HG03571 (cell line): ENCODE results near the gene RPUSD3.
"Not testable (repeated sequence)": the region's sequence is repeated elsewhere in the genome, so short reads cannot be mapped to it uniquely, and the experiment has no call there.

Experiments
- ATAC-seq: cut with Tn5 transposase; IDR thresholded peaks from one replicate; pipeline ENCODE4 v1.9.1; 2021; ENCODE audit not compliant: unreplicated experiment

Gene RPUSD3

DNA sequence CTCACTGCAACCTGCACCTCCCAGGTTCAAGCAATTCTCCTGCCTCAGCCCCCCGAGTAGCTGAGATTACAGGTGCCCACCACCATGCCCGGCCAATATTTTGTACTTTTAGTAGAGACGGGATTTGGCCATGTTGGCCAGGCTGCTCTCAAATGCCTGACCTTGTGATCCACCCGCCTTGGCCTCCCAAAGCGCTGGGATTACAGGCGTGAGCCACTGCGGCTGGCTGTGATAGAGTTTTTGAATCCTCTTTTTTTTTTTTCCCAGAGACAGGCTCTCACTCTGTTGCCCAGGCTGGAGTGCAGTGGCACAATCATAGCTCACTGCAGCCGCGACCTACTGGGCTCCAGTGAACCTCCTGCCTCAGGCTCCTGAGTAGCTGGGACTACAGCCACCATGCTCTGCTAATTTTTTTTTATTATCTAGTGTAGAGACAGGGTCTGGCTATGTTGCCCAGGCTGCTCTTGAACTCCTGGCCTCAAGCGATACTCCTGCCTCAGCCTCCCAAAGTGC, 21.4 kb upstream of the RPUSD3 start:
- not testable (repeated sequence) for ATAC-seq

- ATAC-seq = no peak
Measured at GRCh38 chr3:9864200-9864927, 20.6 kb upstream of the RPUSD3 start.

- ATAC-seq = no peak
Measured at GRCh38 chr3:9863058-9863772, 19.4 kb upstream of the RPUSD3 start.

GRCh38 chr3:9862391-9863057, 18.7 kb upstream of the RPUSD3 start:
- ATAC-seq = no peak

DNA sequence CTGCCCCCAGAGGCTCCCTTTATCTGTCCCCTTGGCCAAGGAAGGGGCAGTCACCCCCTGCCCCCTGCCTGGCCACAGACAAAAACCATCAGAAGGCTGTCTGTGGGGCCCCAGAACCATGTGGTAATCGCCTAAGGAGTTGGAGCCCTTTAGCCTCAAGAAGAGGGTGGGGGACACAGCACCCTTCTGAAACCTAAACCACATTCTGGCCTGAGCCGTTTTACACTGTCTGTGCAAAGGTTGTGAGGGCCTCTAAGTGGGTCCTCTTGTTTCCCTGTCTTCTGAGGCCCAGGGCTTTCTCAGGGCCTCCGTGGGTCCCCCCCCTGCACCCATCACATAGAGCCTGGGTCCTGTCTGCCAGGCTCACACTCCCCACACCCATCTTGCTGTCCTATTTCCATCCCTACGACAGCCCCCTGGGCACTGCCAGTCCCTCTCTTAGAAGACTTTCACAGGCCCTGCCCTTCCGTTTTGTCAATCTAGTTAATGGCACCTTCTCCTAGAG, 17.9 kb upstream of the RPUSD3 start:
- no peak for ATAC-seq

- no peak for ATAC-seq
Measured at GRCh38 chr3:9861201-9861600, 17.4 kb upstream of the RPUSD3 start.

DNA sequence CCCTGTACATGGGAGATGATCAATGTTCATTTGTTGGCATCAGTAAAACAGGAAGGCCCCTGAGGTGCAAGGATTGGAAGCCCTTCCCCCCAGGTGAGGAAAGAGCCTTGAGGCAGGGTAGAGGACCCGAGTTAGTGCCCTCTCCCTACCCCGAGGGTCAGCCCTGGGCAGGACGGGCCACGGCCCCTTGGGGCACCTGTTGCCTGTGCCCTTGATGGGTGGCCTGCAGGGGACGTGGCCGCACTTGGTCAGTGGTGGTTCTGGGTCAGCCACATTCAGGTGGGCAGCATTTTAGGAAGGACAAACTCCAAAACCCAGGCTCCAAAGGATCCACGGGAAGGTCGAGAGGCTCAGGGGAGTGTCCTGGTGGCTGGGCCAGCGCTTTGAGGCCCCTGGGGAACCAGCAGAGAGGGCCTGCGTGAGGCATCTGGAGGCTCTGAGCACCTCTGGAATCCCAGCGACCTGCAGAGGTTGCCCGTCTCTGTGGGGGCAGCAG, 15.8 kb upstream of the RPUSD3 start:
- no peak for ATAC-seq

DNA sequence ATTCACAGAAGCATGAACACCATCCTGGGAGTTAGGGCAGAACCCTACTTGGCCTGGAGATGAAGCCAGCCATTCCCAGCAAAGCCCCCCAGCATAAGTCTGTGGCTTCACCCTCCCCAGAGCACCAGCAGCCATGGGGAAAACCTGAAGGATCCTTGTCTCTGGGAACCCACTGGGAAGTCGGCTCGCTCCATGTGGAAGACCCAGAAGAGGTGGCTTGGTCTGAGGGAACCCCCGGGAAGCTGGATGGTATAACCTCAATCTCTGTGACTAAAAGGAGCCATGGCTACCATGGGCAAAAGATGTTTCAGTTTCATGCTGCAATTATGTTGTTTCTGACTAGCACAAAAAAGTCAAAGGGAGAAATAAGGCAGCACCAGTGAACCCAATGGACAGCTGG, 11.8 kb upstream of the RPUSD3 start:
- ATAC-seq = no peak

DNA sequence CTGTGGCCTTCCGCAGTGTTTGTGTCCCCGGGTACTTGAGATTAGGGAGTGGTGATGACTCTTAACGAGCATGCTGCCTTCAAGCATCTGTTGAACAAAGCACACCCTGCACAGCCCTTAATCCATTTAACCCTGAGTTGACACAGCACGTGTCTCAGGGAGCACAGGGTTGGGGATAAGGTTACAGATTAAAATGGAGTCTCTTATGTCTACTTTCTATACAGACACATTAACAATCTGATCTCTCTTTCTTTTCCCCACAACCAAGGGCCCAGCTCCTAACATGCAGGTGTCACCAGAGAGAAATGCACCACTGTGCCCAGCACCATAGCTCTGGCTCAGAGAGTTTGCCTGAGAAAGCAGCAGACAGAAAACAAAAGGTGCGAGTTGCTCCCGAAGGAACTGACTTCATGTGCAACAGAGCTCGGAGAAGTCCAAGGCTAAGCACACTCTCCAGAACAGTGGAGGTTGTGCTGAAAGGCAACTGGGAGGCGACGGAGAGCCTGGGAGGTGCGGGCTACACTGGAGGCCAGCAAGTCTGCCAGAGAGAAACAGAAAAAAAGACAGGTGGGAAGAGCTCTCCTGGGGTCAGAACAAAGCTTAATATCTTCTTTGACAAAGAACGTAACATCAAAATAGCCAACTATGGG, 10.6 kb upstream of the RPUSD3 start:
- ATAC-seq = not testable (repeated sequence)

GRCh38 chr3:9852528-9852927, 8.7 kb upstream of the RPUSD3 start:
- no peak for ATAC-seq

- ATAC-seq = not testable (repeated sequence)
Measured at GRCh38 chr3:9851926-9852325, 8.1 kb upstream of the RPUSD3 start.

GRCh38 chr3:9851383-9851782, 7.6 kb upstream of the RPUSD3 start:
- ATAC-seq = not testable (repeated sequence)

DNA sequence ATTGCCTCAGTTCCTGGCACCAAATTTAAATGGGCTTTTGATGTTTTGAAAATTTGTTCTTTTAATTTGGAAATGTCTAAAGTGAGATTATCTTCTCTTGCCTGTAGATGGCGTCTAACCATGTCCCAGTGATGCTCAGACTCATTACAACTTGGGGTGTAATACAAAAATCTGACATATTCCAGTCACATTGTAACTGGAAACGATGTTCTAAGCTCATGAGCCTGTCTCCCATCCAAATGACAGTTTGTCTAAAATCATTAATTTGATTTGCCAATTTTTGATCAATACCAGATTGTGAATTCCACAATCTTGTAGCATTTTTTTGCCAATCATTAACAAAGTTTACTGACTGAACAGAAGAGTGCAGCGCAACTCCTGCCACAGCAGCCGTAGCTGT, 5.1 kb upstream of the RPUSD3 start:
- ATAC-seq = not testable (repeated sequence)

DNA sequence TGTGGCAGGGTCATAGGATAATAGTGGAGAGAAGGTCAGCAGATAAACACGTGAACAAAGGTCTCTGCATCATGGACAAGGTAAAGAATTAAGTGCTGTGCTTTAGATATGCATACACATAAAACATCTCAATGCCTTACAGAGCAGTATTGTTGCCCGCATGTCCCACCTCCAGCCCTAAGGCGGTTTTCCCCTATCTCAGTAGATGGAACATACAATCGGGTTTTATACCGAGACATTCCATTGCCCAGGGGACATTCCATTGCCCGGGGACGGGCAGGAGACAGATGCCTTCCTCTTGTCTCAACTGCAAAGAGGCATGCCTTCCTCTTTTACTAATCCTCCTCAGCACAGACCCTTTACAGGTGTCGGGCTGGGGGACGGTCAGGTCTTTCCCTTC, 4.1 kb upstream of the RPUSD3 start:
- ATAC-seq = not testable (repeated sequence)

DNA sequence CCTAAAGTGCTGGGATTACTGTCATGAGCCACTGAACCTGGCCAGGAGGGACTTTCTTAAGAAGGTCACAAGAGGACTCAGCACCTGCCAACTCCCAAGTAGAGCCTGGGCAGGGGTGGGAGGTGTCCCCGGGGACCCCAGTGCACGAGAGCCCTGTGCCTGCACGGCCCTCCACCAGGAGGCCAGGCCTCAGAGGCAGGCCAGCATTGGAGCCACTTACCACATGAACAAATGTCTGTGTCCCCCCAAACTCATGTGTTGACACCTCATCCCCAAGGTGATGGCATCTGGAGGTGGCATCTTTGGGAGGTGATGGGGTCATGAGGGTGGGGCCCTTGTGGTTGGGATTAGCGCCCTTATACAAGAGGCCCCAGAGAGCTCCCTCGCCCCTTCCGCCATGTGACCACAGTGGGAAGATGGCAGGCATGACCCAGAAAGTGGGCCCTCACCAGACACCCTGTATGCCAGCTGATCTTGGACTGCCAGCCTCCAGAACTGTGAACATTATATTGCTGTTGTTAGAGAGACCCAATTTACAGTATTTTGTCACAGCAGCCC, 3.2 kb upstream of the RPUSD3 start:
- ATAC-seq = no peak

- ATAC-seq = no peak
Measured at GRCh38 chr3:9846231-9846630, 2.4 kb upstream of the RPUSD3 start.

GRCh38 chr3:9841015-9841414, 2.8 kb downstream of the RPUSD3 start:
- no peak for ATAC-seq

GRCh38 chr3:9838856-9839255, 5.0 kb downstream of the RPUSD3 start:
- no peak for ATAC-seq

GRCh38 chr3:9837701-9838582, 5.9 kb downstream of the RPUSD3 start:
- ATAC-seq = no peak
